Stomach (tissue), 9 donors: ENCODE data around the gene TMEM248. TPM values are rescaled to one million over a fixed set of nuclear protein-coding genes. Genes with fewer than 3 reads are reported as not detected.

Source experiments
- DNase-seq, 2 donors: peaks; one replicate each; pipeline versions ENCODE4 v3.0.0 to v3.0.0-alpha.2; 2013 to 2019
- H3K27ac ChIP-seq, 5 donors: fragments of 200-600 bp in 4 of 5; sonication (generic) in 4 of 5; one replicate each; pipeline ENCODE4 v1.5.1; 2013 to 2019; ENCODE audit warnings: mild to moderate bottlenecking in 1 of 5, moderate library complexity in 1 of 5
- H3K27me3 ChIP-seq, 3 donors: fragments of 200-600 bp; sonication (generic); one replicate each; pipeline ENCODE4 v1.5.1; 2017 to 2019; ENCODE audit warnings: mixed run types in 1 of 3
- H3K36me3 ChIP-seq, 4 donors: fragments of 200-600 bp; sonication (generic); 1 replicate in 3 of 4; 2 replicates in 1 of 4; pipeline ENCODE4 v1.5.1; 2016 to 2019
- H3K4me1 ChIP-seq, 4 donors: fragments of 200-600 bp; sonication (generic); one replicate each; pipeline ENCODE4 v1.5.1; 2016 to 2019
- H3K4me3 ChIP-seq, 4 donors: fragments of 200-600 bp; sonication (generic) in 3 of 4; one replicate each; pipeline ENCODE4 v1.5.1; 2016 to 2019; ENCODE audit warnings: mild to moderate bottlenecking in 1 of 4
- H3K9me3 ChIP-seq, 4 donors: fragments of 200-600 bp; sonication (generic); one replicate each; pipeline ENCODE4 v1.5.1; 2016 to 2019
- CTCF ChIP-seq, 7 experiments: fragments of 450-650 bp in 4 of 7; fragments of 200-600 bp in 3 of 7; sonication (generic) in 3 of 7; IDR thresholded peaks; one replicate each; pipeline ENCODE4 v1.5.1; 2016 to 2019; ENCODE audit warnings: antibody characterized with exemption in 7 of 7, control low read depth in 2 of 7, mild to moderate bottlenecking in 1 of 7
- EP300 ChIP-seq: sonication (generic); formaldehyde crosslinking; IDR thresholded peaks from one replicate; pipeline ENCODE4 v1.6.1; 2017; ENCODE audit warnings: antibody characterized with exemption
- POLR2A ChIP-seq, 4 donors: fragments of 450-650 bp; IDR thresholded peaks; one replicate each; pipeline ENCODE4 v1.6.1; 2016; ENCODE audit warnings: antibody characterized with exemption in 4 of 4, control low read depth in 2 of 4, mild to moderate bottlenecking in 1 of 4, moderate library complexity in 1 of 4
- POLR2AphosphoS5 ChIP-seq, 3 donors: sonication (generic); formaldehyde crosslinking; IDR thresholded peaks; one replicate each; pipeline ENCODE4 v1.6.1; 2016; ENCODE audit warnings: antibody characterized with exemption in 3 of 3
- WGBS, 5 donors: extraction: QIAGEN DNeasy Blood & Tissue Kit in 3 of 5; methylation state at CpG; one replicate each; pipeline versions ENCODE4 v1.1.5 to v1.1.7; 2013 to 2018; 5-methylcytosine and 5-hydroxymethylcytosine counted together
- intact Hi-C: fragments of 100-400 bp; cut with DNase I; formaldehyde crosslinking; loops from one replicate; pipeline ENCODE4 v1.15.1; 2023; ENCODE audit warnings: low total_unique reads
- polyA plus RNA-seq, 3 donors: library from polyadenylated mRNA; stranded (reverse); fragments of 200-250 nt; gene quantifications; one replicate each; pipeline ENCODE4 v1.2.3, GENCODE V29; 2013
- total RNA-seq, 5 donors: library from RNA; depleted of rRNA; stranded (reverse); fragments of >200 nt; gene quantifications; one replicate each; pipeline versions ENCODE4 v1.1.0 to v1.2.3, GENCODE V29; 2014 to 2016
- donor health status: healthy with polysubstance abuse.
- donor health status: Bipolar disorder and iron deficiency.
- donor health status: healthy.

The TMEM248 gene
- total and polyA plus RNA-seq, 8 donors = 20.3 to 157 (median 118) TPM

DNA sequence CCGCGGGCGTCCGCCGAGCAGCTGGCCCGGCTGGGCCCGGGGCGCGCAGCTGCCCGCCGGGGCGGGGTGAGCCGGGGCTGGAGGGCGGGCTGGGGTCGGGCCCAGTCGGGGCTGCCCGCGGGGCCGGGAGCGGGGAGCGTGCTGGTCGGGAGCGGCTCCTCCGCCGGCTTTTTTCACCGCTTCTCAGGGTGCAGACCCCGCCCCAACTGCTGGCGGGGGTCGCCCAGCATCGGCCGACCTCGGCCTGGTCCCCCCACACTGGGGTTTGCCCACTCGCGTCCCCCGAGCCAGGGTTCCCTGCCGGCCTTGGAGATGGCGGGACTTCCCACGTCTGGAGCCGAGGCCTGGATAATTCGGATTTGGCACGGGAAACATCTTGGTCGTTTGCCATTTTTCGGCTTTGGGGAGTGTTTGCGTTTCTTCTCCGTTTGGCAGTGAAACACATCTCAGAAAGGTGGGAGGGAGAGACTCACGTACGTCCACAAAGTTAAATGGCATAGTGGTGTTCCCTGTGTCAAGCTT is 432 bp downstream of the TMEM248 start:
- Histone ChIP-seq H3K4me1 (peaks cover 21 to 55% (median 49%) of the 10 kb centered on the region in 4 donors), H3K27ac (peak overlapping the region; percentile 88 to 98 (median 92)), H3K36me3 (peaks cover 0 to 16% (median 12%) of the 10 kb centered on the region in 4 donors), H3K9me3 (no peaks in the 10 kb centered on the region), H3K27me3 (no peaks in the 10 kb centered on the region), H3K4me3 (peak overlapping the region; percentile 91 to 99 (median 98))
- TF ChIP-seq EP300 = no peak
- TF ChIP-seq POLR2AphosphoS5 (IDR thresholded peaks at IDR 0.05) = peak in 1 of 3 donors; percentile 28
- 0 to 2% (median 1%) methylated on average over 9 to 47 of the region's 47 CpGs for WGBS, 5 donors
- intact Hi-C loops = no loop called here
- peak; percentile 73 to 77 for DNase-seq

GRCh38 chr7:66921918-66922486 is 977 bp downstream of the TMEM248 start:
- H3K4me3 ChIP-seq = peak overlapping the region; percentile 91 to 99 (median 98)
- H3K36me3 ChIP-seq = peaks cover 0 to 16% (median 12%) of the 10 kb centered on the region in 4 donors
- intact Hi-C loops = no loop called here
- H3K27me3 ChIP-seq = no peaks in the 10 kb centered on the region
- no peaks in the 10 kb centered on the region for H3K9me3 ChIP-seq
- H3K27ac ChIP-seq = peak overlapping the region; percentile 88 to 98 (median 92)
- peaks cover 21 to 59% (median 53%) of the 10 kb centered on the region in 4 donors for H3K4me1 ChIP-seq
- DNase-seq = peak in 1 of 2 donors; percentile 59
- TF ChIP-seq POLR2AphosphoS5 (IDR thresholded peaks at IDR 0.05) (no peak), CTCF (IDR thresholded peaks at IDR 0.05) (no peak), EP300 (no peak)
- 2 to 6% (median 4%) methylated on average over 15 of the region's 15 CpGs for WGBS, 5 donors

- Histone ChIP-seq H3K4me3 (no peak overlapping the region), H3K27ac (no peak overlapping the region), H3K4me1 (peaks cover 25 to 89% (median 74%) of the 10 kb centered on the region in 4 donors), H3K9me3 (no peaks in the 10 kb centered on the region), H3K27me3 (no peaks in the 10 kb centered on the region), H3K36me3 (peaks cover 0 to 23% (median 16%) of the 10 kb centered on the region in 4 donors)
- intact Hi-C loops = no loop called here
- TF ChIP-seq CTCF (IDR thresholded peaks at IDR 0.05) (no peak), POLR2AphosphoS5 (IDR thresholded peaks at IDR 0.05) (no peak), POLR2A (IDR thresholded peaks at IDR 0.05) (no peak), EP300 (no peak)
- DNase-seq = no peak
- 79 to 86% (median 84%) methylated on average over 3 of the region's 3 CpGs for WGBS, 5 donors
Measured at GRCh38 chr7:66925255-66925654, 4.2 kb downstream of the TMEM248 start.

- WGBS, 5 donors = 70 to 75% (median 73%) methylated on average over 7 of the region's 7 CpGs
- peaks cover 0 to 27% (median 16%) of the 10 kb centered on the region in 4 donors for H3K36me3 ChIP-seq
- TF ChIP-seq POLR2AphosphoS5 (IDR thresholded peaks at IDR 0.05) (no peak), EP300 (no peak), CTCF (IDR thresholded peaks at IDR 0.05) (no peak), POLR2A (IDR thresholded peaks at IDR 0.05) (no peak)
- H3K4me3 ChIP-seq = no peak overlapping the region
- H3K9me3 ChIP-seq = no peaks in the 10 kb centered on the region
- intact Hi-C loops = no loop called here
- H3K27ac ChIP-seq = no peak overlapping the region
- no peak for DNase-seq
- peaks cover 22 to 99% (median 75%) of the 10 kb centered on the region in 4 donors for H3K4me1 ChIP-seq
- H3K27me3 ChIP-seq = no peaks in the 10 kb centered on the region
Measured at GRCh38 chr7:66927348-66927948, 6.4 kb downstream of the TMEM248 start.

DNA sequence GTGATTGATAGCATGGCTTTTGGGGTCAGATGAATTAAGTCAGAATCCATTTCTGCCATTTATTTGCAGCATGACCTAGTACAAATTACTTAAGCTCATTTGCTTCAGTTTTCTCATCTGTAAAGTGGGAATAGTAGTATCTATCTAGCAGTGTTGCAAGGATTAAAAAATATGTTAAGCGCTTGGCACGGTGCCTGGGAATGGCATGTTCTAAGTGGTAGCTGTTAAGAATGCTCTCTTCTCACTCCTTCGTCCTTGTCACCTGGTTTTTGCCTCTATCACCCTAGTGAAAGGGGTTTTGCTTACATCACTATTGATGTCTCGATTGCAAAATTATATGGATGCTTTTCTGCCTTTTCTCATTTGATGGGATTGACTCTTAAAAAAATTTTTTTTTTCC is 7.4 kb downstream of the TMEM248 start:
- Histone ChIP-seq H3K4me3 (no peak overlapping the region), H3K4me1 (peaks cover 16 to 99% (median 75%) of the 10 kb centered on the region in 4 donors), H3K27ac (no peak overlapping the region), H3K27me3 (no peaks in the 10 kb centered on the region), H3K9me3 (no peaks in the 10 kb centered on the region), H3K36me3 (peaks cover 0 to 27% (median 16%) of the 10 kb centered on the region in 4 donors)
- 84 to 89% (median 86%) methylated on average over 4 of the region's 4 CpGs for WGBS, 5 donors
- no peak for TF ChIP-seq EP300
- no peak for TF ChIP-seq POLR2A (IDR thresholded peaks at IDR 0.05)
- TF ChIP-seq CTCF (IDR thresholded peaks at IDR 0.05) = no peak
- no peak for TF ChIP-seq POLR2AphosphoS5 (IDR thresholded peaks at IDR 0.05)
- no peak for DNase-seq
- intact Hi-C loops = no loop called here
